RKO (cell line): ENCODE results near the gene GLT6D1.
"Not testable (repeated sequence)": the region's sequence is repeated elsewhere in the genome, so short reads cannot be mapped to it uniquely, and the experiment has no call there.

ENCODE experiments used
- DNase-seq: peaks from one replicate; pipeline ENCODE4 v3.0.0-alpha.2; 2016; ENCODE audit warnings: low spot score

Gene GLT6D1, protein sequence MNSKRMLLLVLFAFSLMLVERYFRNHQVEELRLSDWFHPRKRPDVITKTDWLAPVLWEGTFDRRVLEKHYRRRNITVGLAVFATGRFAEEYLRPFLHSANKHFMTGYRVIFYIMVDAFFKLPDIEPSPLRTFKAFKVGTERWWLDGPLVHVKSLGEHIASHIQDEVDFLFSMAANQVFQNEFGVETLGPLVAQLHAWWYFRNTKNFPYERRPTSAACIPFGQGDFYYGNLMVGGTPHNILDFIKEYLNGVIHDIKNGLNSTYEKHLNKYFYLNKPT

GRCh38 chr9:135639196-135639595, at the start of gene GLT6D1:
TSS of gene GLT6D1 (minus strand) at chr9:135639540. CDS start at chr9:135639187, 353 bp downstream.
- no peak for DNase-seq

- DNase-seq = no peak
Measured at GRCh38 chr9:135689011-135689410, 49.7 kb upstream of the GLT6D1 start.

DNA sequence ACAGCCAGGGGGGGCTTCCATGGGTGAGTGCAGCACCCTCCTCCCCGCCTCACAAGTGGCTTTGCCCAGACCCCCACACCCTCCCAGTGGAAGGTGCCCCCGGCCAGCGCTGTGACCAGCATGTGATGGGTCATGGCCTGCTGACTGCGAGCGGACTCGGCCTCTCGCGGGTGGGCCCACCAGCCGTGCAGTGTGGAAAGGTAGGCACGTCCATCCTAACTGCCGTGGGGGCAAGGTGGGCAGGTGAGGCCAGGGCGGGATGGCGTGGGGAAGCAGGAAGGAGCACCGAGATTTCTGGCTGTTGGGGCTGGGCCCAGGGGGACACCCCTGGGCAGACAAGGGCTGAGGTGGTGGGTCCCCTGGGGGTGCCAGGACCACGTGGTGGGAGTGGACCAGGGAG, 47.9 kb upstream of the GLT6D1 start:
- DNase-seq = no peak

DNA sequence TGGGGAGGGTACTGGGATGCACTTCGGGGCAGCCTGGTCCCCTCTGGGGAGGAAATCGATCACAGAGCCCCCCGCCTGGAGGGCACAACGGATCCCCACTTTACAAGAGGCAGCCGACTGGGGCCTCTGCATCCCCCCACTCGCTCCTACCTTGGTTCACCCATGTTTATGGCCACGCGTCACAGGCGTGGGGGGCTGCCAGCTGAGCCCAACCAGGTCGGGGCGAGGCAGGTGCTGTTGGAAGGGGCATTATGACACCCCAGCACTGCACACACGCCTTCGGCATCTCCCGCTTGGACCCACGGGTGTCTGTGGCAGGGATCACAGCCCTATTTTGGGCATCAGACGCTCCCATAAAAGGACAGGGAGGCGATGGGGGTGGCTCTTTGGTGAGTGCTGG, 45.4 kb upstream of the GLT6D1 start:
- no peak for DNase-seq

- no peak for DNase-seq
Measured at GRCh38 chr9:135683401-135684034, 44.2 kb upstream of the GLT6D1 start.

GRCh38 chr9:135681161-135681560, 41.8 kb upstream of the GLT6D1 start:
- DNase-seq = no peak

DNA sequence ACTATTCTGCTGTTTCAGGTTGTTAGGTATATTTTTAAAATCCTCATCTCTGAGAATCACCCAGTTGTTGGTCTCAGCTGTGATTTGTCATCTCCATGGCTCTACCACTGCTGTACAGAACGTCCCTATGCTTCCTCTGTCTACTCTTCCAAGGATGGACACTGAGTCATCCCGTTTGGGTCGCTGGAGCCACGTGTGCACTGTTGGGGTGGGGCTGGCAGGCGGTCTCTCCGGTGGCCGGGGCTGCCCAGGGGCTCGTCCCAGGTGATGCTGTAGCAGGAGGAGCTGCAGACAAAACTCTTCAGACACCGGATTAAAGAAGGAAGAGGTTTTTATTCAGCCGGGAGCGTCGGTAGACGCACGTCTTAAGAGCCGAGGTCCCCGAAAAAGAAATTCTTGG, 40.7 kb upstream of the GLT6D1 start:
- DNase-seq = no peak

DNA sequence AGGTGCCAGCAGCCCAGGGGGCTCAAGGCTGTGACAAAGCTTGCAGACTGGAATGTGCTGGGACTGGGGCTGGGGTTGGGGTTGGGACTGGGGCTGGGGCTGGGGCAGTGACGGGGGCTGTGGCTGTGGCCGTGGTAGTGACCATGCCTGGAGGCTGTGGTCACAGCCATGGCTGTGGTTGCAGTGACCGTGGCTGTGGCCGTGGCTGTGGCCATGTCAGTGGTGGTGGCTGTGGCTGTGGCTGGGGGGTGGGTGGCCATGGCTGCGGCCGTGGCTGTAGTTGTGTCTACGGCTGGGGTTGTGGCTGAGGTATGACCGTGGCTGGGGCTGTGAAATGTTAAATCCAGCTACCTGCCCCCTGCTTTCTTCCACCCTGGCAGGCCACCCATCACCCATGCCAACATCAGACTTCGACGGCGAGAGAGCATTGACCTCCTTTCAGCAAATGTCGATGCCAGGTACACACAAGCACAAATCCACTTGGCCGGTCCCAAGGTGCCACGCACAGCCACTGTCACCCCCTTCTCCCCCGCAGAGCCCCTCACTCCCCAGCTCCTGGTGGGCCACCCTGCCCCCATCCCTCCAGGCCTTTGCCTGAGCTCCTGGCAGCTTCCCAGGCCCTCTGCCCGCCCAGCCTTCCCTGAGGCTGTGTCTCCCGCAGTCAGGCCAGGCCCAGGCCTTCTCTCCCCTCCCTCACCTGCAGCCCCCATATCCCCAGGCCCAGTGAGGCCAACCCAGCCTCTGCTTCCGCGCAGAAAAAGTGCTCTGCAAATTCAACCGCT, 39.1 kb upstream of the GLT6D1 start:
- no peak for DNase-seq

GRCh38 chr9:135677641-135678168, 38.4 kb upstream of the GLT6D1 start:
- no peak for DNase-seq

DNA sequence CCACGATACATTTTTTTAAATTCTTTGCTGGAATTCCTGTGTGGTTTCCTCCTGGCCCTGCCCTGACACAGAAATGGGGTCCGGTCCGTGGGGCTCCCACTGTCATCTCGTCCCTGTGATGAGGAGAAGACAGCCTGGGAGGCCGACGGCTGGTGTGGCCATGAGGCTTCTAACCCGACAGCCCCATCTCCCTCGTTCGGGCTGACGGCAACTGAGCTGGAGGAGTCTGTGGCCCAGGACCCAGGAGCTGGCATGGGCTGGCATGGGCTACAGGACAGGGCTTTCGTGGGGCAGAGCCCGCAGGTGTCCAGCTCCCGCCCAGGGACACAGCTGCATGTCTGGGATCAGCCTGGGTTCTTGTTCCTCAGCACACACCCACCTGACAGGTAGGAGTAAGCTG, 37.6 kb upstream of the GLT6D1 start:
- no peak for DNase-seq

DNA sequence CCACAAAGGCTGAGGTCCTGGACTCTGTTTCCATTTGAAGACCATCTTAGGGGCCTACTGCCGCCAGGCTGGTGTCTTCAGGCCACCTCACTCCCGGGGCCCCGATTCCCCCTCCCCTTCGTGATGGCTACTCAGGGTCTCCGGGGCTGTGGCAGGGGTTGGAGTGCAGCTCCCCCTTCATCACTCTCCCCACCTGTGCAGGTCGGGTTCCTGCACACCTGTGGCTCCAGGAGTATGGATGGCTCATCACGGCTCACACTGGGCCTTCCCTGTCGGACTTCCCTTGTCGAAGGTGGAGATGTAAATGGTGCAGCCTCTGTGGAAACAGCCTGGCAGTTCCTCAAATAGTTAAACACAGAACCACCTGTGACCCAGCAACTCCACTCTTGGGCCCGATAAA, 35.6 kb upstream of the GLT6D1 start:
- no peak for DNase-seq

- DNase-seq = no peak
Measured at GRCh38 chr9:135673941-135674340, 34.6 kb upstream of the GLT6D1 start.

DNA sequence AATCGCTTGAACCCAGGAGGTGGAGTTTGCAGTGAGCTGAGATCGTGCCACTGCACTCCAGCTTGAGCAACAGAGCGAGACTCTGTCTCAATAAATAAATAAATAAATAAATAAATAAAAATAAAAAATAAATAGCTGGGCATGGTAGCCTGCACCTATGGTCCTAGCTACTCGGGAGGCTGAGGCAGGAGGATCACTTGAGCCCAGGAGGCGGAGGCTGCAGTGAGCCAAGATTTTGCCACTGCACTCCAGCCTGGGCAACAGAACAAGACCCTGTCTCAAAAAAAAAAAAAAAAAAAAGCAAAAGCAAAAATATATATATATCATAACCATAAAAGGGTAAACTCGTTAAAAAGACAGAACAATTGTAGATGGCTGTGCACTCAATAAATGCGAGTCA, 33.4 kb upstream of the GLT6D1 start:
- DNase-seq = not testable (repeated sequence)

GRCh38 chr9:135671591-135672041, 32.3 kb upstream of the GLT6D1 start:
- no peak for DNase-seq

GRCh38 chr9:135670721-135671590, 31.6 kb upstream of the GLT6D1 start:
- no peak for DNase-seq

- DNase-seq = no peak
Measured at GRCh38 chr9:135669616-135670285, 30.4 kb upstream of the GLT6D1 start.

GRCh38 chr9:135669018-135669417, 29.7 kb upstream of the GLT6D1 start:
- not testable (repeated sequence) for DNase-seq

DNA sequence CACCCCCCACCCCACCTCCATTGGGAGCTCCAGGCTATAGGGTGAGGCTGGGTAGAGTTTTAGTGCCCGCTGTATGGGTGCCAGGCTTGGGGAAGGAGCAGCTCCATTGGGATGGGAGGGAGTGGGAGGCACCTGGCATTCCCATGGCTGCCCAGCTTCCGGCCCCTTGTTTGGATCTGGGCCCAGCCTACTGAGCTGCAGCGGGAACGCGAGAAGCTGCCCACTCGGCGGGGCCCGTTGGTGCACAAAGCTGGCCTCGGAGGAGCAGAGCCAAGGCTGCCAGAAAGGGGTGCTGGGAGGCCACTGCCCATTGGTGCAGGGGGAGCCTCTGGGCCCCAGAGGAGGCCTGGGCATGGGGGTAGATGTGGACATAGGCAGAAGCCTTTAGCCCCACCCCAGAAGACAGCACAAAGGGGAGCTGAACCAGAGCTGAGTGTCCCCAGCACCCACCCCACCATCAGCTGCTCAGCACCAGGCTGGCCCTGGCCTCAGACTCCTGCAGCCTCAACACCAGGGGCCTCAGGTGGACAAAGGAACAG, 28.2 kb upstream of the GLT6D1 start:
- DNase-seq = no peak

DNA sequence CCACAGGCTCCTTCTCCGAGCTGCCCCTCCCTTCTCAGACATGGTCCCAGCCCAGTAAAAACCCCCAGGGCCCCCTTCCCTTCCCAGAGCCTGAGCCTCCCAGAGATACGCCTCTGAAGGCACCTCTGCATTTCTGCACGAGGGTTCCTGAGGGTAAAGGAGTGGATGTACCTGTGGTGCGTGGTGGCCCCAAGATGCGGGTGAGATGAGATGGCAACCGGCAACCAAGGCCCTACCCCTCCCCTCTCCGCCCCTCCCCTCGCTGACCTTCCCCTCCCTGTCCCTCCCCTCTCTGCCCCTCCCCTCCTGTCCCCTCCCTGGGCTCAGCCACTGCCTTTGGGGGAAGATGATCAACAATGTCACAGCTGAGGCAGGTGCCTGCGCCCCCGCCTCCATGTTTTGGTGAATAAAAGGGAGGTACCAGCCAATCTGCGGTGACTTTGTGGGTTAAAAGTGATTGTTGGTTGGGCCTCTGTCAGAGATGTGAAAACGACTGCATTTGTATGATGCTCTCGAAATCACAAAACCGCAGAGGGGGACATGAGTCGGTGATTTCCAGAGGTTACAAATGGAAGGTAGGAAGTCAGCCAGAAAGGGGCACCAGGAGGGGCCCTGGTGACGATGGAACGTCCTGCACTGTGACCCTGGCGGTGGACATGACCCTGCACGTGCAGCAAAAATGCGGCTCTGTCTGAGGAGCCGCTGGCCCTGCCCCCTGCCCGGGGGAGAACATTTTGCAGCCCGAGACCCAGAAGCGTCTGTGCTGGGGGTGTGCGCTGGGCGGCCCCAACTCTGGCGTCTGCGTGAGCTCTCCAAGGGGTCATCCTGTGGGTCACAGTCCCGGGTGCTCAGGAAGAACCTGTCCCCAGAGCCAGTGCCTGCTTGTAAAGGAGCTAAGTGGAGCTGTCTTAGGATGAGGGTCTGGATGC, 27.5 kb upstream of the GLT6D1 start:
- DNase-seq = no peak

DNA sequence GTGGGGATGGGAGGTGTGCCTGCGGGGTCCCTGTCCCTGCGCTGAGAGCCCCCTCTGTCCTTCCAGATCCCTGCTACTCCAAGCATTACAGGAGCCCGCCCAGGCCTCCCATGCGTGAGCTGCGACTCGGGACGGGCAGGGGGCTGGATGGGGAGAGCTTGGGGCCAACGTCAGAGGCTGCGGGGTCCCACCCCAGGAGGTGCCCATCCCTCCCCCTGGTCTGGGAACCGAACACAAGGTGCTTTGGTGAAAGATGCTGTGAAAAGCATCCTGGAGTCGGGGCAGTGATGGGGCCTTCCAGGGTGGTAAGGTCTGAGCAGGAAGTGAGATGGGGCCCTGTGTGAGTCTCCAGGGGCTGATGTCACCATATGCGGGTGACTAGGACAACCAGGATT, 26.5 kb upstream of the GLT6D1 start:
- DNase-seq = no peak
